Lower lobe of right lung (tissue), 2 donors: ENCODE results near the gene CTBS. TPM values are rescaled to one million over a fixed set of nuclear protein-coding genes. Genes with fewer than 3 reads are reported as not detected.
"Not testable (repeated sequence)": the region's sequence is repeated elsewhere in the genome, so short reads cannot be mapped to it uniquely, and the experiment has no call there.

ENCODE experiments used
- ATAC-seq, 2 donors: fragments of 200-7000 bp; cut with Tn5 transposase; one replicate each; pipeline ENCODE4 v1.9.1; 2020 to 2022; ENCODE audit warnings: mild to moderate bottlenecking in 2 of 2, moderate library complexity in 2 of 2
- DNase-seq: peaks from one replicate; pipeline ENCODE4 v3.0.0-alpha.2; 2020
- H3K27ac ChIP-seq: fragments of 200-600 bp; one replicate; pipeline ENCODE4 v1.8.0; 2022
- H3K27me3 ChIP-seq: fragments of 200-600 bp; one replicate; pipeline ENCODE4 v1.8.0; 2022; ENCODE audit warnings: low read depth
- H3K36me3 ChIP-seq: fragments of 200-600 bp; one replicate; pipeline ENCODE4 v1.8.0; 2022; ENCODE audit warnings: mild to moderate bottlenecking
- H3K4me1 ChIP-seq: fragments of 200-600 bp; one replicate; pipeline ENCODE4 v1.8.0; 2022
- H3K4me3 ChIP-seq: fragments of 200-600 bp; one replicate; pipeline ENCODE4 v1.8.0; 2022; ENCODE audit warnings: mild to moderate bottlenecking
- H3K9me3 ChIP-seq: fragments of 200-600 bp; one replicate; pipeline ENCODE4 v1.8.0; 2022
- CTCF ChIP-seq: fragments of 200-600 bp; IDR thresholded peaks from one replicate; pipeline ENCODE4 v1.8.0; 2022; ENCODE audit warnings: antibody characterized with exemption, mild to moderate bottlenecking
- intact Hi-C: fragments of 100-400 bp; cut with DNase I; formaldehyde crosslinking; loops from one replicate; pipeline ENCODE4 v1.11.0; 2022
- total RNA-seq: library from RNA; stranded (reverse); fragmentation: NEBNext Ultra II Directional; extraction: Animal tissue kit (Norgen Biotek cat#: 25700); gene quantifications from one replicate; pipeline ENCODE4 v1.2.1, GENCODE V29; 2021
- donor health status: DM: no; HTN: yes; CAD: no; lungs with severe emphysema.

CTBS gene
- total RNA-seq, 1 donor from 2014 or later = 27.4 TPM

- Histone ChIP-seq H3K27me3 (no peaks in the 10 kb centered on the region), H3K4me3 (no peak overlapping the region), H3K36me3 (no peaks in the 10 kb centered on the region), H3K4me1 (no peaks in the 10 kb centered on the region), H3K27ac (no peak overlapping the region), H3K9me3 (no peaks in the 10 kb centered on the region)
- DNase-seq (no peak), ATAC-seq (no peak)
- TF ChIP-seq CTCF = no peak
- intact Hi-C loops = no loop called here
These were observed 24.2 kb upstream of the CTBS start for GRCh38 chr1:84598418-84598817.

- intact Hi-C loops = no loop called here
- TF ChIP-seq CTCF = no peak
These were observed 22.8 kb upstream of the CTBS start for GRCh38 chr1:84597011-84597410.

GRCh38 chr1:84594959-84595358 lies 20.7 kb upstream of the CTBS start:
- DNase-seq, H3K4me3 ChIP-seq, H3K4me1 ChIP-seq, H3K9me3 ChIP-seq, H3K27me3 ChIP-seq, ATAC-seq, H3K27ac ChIP-seq, intact Hi-C loops, H3K36me3 ChIP-seq: not testable (repeated sequence)

More at GRCh38 chr1:84597011-84597410, 22.8 kb upstream of the CTBS start:
- H3K4me1 ChIP-seq = no peaks in the 10 kb centered on the region
- H3K36me3 ChIP-seq = no peaks in the 10 kb centered on the region
- ATAC-seq (no peak), DNase-seq (no peak)
- no peaks in the 10 kb centered on the region for H3K27me3 ChIP-seq
- H3K4me3 ChIP-seq = no peak overlapping the region
- no peaks in the 10 kb centered on the region for H3K9me3 ChIP-seq
- no peak overlapping the region for H3K27ac ChIP-seq

- H3K4me1 ChIP-seq = no peaks in the 10 kb centered on the region
- H3K27ac ChIP-seq = no peak overlapping the region
- ATAC-seq = no peak
- no peak for TF ChIP-seq CTCF
- no peak for DNase-seq
- no peaks in the 10 kb centered on the region for H3K27me3 ChIP-seq
- H3K9me3 ChIP-seq = no peaks in the 10 kb centered on the region
- H3K36me3 ChIP-seq = no peaks in the 10 kb centered on the region
- intact Hi-C loops = no loop called here
- no peak overlapping the region for H3K4me3 ChIP-seq
These were observed 12.9 kb upstream of the CTBS start for GRCh38 chr1:84587099-84587498.

- H3K27ac ChIP-seq = no peak overlapping the region
- ATAC-seq (no peak), DNase-seq (no peak)
- intact Hi-C loops = no loop called here
- no peaks in the 10 kb centered on the region for H3K4me1 ChIP-seq
- TF ChIP-seq CTCF = no peak
- no peaks in the 10 kb centered on the region for H3K36me3 ChIP-seq
- no peaks in the 10 kb centered on the region for H3K9me3 ChIP-seq
- no peaks in the 10 kb centered on the region for H3K27me3 ChIP-seq
- H3K4me3 ChIP-seq = no peak overlapping the region
These were observed 11.6 kb upstream of the CTBS start for GRCh38 chr1:84585803-84586202.

- Histone ChIP-seq H3K4me3 (no peak overlapping the region), H3K9me3 (no peaks in the 10 kb centered on the region)
These were observed 9.9 kb upstream of the CTBS start for GRCh38 chr1:84584126-84584525.

More at GRCh38 chr1:84584126-84584525, 9.9 kb upstream of the CTBS start:
- TF ChIP-seq CTCF = no peak
- H3K36me3 ChIP-seq = no peaks in the 10 kb centered on the region
- ATAC-seq (no peak), DNase-seq (no peak)
- H3K27me3 ChIP-seq = no peaks in the 10 kb centered on the region
- intact Hi-C loops = no loop called here
- no peaks in the 10 kb centered on the region for H3K4me1 ChIP-seq
- H3K27ac ChIP-seq = no peak overlapping the region
